Stimulated activated CD8-positive, alpha-beta memory T cell treated with anti-CD3 and anti-CD28 coated beads, Interleukin-15, amount 100 ng/mL, for 4 hours (primary cell): Measurements from ENCODE around the gene MYO1D.

Experiments used
- DNase-seq, 2 donors: peaks; one replicate each; pipeline ENCODE4 v3.0.0-alpha.2; 2020; ENCODE audit warnings: low read depth in 2 of 2

Gene MYO1D

DNA sequence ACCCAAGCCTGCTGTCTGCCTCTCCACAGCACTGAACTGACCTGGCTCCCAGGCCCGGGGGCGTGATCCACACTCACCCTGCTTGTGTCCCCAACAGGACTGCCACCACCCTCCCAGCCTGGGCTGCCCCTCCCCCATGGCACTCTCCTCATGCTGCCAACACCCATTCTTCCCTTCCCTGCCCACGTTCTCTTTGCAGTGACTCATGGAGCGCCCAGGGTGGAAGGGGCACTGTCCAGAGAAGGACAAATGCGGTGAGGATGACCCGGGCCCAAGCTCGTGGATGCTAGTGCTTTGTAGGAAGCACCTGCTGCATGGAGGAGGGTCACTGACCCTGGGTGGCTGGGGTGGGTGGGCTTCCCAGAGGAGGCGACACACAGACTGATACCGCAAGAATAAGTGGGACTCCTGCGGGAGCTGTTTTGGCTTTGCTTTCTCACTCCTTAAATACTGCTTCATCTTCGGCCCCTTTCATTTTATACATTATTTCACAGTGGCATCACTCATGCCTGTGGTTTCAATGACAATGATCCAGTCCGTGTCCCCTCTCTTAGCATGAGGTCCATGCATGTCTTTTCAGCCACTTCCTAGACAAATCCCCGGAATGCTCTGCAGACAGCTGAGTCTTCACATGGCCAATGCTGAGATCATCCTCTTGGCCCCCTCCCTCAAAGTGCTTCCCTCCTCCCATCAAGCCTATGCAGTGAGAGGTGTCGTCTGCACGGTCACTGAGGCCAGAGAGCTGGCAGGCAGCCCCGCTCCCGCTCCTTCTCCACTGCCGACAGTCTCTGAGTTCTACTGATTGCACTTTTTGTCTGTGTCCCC, 372.5 kb downstream of the MYO1D start:
- DNase-seq = no peak

DNA sequence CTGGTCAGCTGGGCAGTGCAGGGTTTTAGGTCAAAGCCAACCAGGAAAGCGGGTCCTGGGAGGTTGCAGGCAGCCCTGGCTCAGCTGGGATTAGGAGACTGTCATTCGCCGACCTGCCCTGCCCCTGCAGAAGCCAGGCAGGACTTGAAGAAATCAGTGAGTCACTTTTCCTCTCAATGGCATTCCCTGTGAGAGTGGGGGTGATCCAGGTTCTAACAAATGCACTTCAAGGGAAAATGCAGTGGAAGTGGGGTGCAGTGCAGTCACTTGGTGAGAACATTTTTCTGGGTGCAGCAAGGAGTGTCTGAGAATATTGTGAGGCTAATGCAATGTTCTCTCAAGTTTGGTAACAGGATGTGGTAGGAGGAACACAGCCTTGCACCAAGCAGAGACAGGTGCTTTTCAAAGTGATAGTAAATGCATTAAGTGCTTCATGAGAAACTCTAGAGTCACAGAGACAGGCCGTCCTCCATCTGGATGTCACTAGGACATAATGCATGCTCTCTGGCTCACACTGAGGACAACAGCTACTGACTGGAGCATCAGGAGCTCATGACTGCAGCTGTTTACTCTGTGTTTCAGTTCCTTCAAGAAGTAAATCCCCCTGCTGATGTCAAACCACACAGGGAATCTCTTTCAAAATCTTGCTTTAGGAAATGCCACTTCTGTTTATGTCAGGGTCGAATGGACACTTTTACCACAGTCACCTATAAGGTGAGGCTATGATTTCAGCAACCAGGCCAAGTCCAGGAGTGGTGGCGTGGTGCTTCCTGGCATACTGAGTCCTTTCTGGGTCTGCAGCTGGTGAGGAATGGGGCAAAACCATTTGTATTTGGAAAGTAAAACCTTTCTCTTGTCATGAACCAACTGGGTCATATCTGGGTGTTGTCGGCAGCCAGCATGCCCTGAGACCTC, 373.4 kb downstream of the MYO1D start:
- DNase-seq = no peak

DNA sequence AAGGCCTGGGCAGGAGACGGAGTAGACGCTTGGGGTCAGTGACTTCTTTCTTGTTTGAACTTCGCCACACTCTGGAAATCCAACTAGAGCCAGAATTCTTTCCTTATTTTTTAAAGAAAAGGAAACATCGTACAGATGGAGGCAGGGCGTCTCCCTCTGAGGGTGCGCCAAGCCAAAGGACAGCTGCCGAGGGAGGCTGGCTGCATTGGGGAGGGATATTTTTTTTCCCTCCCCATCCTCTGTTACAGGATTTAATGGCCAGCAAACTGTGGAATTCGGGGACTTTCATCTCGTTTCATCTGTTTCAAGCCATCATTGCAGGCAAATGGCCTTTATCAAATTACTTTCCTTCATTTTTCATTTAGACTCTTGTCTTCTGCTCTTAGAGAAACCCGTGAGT, 374.2 kb downstream of the MYO1D start:
- DNase-seq = no peak

DNA sequence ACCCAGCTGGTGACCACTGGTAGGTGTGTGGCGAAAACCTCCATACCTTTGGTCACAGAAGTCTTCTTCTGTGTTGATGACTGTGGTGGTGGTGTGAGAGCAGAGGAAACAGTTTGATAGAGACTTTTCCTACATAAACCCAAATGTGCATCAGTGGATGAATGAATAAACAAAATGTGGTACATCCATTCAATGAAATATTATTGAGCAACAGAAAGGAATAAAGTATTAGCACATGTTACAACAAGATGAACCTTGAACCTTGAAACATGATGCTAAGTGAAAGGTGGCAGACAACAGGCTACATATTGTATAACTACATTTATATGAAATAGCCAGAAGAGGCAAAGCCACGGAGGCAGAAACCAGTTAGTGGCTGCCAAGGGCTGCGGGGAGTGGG, 374.9 kb downstream of the MYO1D start:
- no peak for DNase-seq

DNA sequence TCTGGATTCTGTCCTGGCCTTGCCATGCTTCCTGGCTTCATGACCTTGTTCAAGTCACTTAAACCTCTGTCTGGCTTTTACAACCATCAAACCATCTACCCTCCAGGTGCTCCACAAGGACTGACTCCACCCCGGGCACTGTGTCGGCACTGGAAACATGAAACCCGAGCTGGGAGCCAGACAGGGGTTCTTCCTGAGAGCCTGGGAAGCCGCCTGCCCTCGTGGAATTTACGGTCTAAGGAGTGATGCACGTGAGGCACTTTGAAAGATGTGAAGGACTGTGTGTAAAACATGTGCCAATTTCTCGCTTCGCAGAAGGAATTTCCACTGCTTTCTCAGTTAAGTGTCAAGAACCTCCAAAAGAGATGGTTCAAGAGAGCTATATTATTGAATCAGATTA, 378.5 kb downstream of the MYO1D start:
- DNase-seq = no peak

DNA sequence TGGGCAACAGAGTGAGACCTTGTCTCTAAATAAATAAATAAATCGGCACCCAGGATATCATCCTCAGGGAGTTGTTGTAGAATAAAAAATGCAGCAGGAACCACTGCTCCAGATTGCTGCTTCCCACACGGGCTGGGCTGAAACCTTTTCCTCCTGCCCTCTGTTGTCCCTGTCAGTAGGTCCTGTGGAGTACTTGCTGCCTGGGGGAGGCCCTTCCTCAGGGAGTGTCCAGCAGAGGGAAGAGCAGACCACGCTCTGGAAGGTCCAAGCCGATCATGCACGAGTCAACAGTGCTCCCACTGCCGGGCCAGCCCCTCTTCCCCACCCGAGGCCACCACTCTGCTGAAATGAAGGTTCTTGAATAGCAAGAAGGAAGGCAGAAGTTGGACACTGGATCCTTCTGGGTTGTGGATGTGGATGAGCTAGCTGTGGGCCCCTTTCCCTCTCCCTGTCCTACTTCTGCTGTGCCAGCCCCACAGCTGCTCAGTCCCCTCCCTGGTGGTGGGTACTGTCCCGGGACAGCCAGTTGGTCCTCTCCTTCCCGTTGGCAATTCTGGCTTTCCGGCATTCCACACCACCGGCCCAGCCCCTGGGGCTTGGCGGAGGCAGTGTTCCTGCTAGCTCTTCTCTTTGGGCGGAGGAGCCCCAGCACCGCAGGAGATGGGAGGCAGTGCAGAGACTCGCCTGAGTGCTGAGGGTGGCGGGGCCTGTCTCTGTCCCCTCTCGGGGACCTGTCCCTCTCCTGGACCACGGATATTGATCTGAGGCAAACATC, 379.3 kb downstream of the MYO1D start:
- no peak for DNase-seq

DNA sequence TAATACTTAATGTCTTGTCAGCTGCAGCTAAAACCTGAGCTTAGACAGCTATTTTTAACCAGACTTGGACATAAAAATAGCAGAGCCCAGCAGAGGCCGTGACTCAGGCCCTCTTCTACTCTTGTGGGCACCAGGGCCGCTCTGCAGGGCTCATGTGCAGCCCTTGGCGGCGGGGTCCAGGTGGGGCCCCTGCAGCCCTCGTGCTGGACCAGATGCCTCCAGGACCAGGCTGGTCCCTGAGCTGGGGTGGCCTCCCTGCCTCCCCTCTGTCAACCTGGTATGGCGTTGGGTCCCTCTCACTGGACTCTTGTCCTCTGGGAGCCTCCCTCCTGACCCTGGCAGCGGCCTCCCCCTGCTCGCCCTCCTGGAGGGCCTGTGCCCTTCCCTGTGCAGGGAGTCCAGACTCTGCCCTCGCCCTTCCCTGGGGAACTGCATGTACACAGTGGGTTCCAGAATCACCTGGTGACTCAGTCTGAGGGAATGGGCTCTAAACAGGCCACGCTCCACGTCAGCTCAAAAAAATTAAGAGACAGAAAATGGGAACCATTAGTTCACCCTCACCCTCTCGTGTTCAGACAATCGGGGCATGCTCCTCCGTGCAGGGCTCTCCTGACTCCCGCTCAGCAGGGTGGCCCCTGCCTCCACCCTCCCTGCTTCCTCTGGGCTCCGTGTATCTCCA, 380.4 kb downstream of the MYO1D start:
- DNase-seq = no peak

DNA sequence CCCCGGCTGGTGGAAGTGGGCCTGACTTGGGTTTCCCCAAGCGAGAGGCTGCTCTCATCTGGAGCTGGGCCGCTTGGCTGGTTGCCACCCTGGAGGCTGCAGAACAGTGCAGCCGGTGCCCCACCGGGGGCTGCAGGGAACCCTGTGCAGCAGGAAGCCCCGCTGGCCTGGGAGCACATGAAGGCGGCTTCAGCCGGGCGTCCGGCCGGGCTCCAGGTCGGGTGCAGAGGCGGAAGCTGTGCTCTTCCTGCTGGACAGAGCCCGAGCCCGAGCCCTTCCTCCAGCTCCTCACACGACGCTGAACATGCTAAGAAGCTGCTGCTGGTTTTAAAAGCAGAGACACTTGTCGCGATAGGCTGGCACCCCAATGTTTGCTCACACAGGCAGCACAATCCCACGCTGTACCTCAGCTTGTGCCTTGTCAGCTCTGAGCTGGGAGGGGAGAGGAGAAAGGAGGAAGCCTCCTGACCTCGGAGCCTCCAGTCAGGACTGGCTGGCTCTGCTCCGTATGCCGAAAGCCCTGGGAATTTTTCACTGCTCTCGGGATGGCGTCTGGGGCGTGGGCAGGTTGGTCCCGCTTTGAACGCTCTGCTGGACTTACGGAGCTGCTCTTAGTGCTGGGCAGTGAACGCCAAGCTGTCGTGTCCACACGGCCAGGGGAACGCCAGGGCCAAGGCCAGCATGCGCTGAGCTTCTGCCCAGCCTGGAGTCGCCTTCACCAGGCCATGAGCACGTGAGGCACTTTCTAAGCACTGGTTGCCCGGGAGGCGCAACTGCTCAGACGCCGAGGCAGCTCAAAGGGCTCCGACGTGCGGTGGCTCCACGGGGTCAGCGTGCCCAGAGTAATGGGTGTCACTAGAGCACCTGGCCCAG, 381.3 kb downstream of the MYO1D start:
- DNase-seq = no peak

DNA sequence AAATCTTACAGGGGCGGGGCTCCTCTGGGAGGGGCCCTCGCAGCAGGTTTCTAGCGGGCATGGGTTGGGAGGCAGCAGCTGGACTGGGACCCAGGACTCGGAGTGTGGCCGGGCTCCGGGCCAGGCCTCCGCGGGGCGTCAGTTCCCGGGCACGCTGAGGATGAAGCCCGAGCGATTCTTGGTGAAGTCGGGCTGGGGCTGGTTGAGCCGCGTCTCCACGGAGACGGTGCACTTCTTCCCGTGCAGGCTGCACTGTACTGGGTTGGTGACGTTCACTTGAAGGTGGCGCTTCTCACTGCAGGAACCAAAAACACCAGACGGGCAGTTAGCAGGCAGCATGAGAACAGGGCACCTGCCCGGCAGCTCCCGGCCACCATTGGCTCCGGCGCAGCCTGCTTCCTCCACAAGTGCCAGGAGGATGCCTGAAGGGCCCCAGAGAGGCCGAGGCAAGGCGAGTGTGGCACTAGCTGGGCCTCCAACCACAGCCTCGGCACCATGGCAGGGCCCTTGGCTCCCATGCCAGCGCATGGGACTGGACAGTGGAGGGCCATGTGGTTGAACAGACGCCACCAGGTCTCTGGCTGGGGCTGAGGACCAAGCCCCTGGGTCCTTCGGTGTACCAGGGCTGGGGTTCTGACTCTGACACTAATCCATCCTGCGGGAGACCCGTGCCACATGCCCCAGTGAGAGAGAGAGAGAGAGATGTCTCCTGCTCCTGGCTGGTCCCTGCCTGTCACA, 382.1 kb downstream of the MYO1D start:
- no peak for DNase-seq

DNA sequence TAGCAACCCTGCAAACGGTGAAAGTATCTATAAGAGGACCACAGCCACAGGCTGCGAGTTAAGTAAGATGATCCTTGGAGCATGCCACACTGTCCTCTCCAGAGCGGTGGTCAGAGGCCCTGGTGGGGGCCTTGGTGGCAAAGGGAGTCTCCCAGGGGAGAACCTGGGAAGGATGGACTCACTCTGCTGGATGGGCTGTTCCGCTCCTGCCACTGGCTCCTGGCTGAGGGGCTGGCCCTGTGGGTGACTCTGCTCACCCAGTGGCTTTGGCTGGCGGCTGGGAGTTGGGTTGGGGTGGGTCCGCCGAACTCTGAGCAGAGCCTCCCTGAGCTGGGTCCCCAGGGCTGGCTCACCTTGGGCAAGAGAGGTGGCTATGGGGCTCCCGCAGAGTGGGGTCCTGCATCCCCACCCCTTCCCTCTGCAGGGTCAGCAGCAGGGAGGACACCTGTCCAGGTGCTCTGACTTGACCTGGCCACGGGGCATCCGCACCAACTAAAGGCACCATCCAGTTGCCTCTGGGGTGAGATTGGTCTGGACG, 382.9 kb downstream of the MYO1D start:
- DNase-seq = no peak

DNA sequence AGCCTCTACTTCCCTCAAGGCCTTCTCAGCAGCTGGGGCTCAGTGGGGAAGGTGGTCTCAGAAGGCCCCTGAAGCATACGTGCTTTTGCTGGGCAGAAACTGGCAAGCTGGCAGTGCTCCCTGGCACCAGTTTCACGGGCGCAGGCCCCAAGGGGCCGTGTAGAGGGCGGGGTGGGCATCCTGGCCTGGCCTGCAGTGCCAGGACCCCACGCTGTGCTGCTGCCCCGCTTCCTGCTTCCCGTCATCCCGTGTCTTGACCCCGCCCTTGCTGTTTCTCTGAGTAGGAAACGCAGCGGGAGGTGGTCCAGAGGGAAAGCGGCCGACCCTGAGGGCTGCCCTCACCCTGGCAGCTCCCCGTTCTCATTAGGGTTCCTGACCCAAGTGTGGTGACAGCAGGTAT, 383.4 kb downstream of the MYO1D start:
- no peak for DNase-seq

DNA sequence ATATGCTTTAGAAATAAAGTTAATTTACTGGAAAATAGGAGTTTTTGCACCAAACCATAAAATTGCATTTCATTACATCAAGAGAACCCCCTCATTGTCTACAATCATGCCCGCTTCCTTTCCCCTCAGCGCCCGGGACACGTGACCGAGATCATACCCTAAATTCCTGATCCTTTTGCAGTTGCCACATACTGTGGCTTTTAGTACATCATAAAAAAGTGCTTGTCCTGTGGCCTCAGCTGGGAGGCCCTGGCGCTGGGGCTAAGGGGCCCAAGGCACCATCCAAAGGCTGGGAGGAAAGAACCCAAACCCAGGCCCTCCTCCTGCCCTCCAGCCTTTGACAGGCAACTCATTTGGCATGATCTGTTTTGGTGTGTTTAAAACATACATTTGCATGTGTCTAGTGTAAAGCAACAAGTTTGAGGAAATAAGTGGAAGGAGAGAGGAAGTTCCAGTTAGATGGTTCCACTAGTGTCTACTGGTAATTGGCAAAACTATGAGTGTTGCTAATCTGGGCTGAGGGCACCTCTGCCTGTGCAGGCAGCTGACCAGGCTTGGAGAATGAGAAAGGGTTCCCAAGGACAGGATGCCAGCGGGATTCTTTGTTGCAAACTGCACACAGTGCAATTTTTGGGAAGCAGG, 384.2 kb downstream of the MYO1D start:
- DNase-seq = no peak

DNA sequence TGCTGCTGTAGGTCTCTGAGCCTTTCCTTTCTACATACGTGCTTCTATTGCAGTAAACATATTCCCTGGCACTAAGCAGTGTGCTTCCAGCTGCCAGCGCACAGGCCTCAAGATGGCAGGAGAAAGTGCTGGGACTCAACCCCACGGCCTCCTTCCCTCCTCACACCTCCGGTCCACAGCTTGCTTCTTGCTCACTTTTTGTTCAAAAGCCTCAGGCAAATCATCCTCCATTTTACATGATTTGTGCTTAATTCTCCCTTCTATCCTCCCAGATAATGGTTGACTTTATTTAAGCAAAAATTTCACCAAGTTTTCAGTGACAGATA, 384.7 kb downstream of the MYO1D start:
- DNase-seq = no peak

DNA sequence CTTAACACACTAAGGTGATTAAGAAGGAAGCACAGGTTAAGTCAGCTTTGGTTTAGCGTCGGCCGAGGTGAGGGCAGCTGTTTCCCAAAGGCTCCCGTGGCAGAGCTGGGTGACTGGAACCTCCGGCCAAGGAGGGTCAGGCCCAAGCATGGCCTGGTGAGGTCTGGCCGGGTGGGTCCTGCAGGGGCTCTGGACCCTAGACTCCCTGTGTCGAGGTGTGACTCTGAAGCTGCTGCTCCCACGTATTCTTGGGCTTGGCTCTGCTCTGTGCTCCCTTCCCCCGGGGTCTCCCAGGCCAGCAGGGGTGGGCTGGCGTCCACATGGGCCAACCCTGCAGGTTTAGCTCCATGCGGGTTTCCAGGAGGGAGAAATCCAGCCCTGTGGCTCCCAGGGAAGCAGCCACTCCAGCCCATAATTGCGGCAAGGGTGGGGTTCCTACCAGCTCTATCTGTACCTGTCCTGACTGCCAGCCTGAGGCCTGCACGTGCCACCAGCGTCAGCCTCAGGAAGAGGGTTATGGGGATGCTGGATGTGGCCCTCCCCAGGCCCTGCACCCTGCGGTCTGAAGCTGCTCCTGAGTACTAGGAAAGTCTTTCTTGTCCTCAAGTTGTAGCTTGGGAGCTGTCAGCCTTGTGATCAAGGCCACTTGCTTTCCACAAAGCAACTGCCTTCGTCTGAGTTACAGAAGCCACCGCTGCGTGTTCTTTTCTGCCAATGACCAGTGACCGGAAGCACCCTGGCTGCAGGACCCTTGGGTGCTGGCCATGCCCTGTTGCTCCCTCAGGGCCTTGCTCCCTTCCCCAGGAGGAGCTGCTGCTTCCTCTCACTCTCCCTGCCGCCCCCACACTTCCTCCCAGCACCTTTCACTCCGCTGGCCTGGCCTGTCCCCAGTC, 385.3 kb downstream of the MYO1D start:
- no peak for DNase-seq

DNA sequence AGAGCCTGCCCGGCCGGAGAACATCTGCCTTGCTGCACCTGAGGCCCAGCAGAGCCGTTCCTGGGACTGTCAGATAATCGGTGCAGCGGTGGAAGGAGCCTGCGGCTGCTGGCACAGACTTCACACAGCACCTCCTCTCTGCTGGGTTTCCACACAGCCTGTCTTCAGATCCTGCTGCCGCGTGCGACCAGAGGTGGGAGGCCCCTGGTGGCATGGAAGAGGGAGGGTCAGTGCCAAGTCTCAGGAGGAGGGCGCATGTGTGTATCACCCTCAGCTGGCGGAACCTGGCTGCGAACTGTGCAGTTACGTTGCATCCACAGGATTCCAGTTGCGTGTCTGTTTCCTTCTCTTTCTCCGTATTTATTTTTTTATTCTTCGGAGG, 386.8 kb downstream of the MYO1D start:
- no peak for DNase-seq

DNA sequence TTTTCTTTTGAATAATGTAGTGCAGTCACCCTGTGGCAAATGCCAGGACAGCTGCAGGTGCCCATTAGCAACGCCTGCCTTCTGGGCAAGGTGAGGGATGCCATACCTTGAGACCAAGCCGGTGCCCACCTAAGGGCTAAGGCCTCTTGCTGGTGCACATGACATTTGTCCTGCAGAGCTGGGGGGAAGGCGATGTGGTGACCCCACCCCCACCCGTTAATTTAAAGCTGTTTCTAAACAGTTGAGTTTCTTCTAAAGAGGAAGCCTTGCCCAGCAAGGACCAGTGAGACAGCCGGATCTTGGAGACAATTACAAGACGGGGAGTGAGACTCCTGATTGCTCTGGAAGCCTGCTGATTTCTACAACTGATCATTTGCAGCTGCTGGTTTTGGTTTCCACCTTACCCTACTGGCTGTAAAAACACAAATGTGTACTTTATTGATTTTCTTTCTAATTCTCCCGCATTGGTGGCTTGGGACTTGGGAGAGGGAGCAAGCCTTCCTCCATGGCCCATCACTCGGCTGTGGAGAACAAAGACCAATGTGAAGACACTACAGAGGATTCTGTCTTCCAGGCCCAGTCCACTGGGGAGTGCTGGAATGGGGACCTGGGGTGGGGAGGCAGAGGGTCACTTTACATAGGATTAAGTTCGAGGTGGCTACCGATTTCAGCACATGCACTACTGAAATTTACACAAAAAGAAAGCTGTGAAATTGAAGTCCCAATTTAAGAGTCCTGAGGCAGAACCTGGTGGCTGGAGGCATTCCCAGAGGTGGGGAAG, 387.4 kb downstream of the MYO1D start:
- no peak for DNase-seq

DNA sequence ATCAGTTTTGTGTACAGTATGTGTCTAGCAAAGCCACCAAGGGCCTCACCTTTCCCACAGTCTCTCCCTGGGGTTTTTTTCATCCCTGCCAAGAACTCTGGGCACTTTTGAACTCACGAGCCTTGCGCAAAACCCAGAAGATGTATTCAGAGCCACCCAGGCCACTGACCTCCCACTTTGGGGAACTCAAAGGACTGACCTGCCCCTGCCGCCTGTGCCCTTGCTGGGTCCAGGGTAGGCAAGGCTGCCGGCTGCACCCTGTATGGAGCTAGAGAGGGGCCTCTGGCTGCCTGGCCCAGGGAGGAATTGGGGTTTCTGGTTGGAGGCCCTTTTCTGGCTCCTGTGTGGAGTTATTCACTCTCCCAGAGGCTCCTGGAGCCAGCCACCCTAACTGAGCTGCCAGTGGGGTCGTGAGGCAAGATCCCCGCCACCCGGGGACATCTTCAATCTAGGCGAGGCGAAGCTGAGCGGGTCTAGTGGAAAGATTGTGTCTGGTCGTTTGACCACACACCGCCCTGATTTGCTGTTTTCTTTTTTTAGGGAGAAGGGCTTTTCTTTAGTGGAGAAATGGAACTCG, 388.2 kb downstream of the MYO1D start:
- no peak for DNase-seq
